ENCODE results near the gene TULP1.

- no peak for TF ChIP-seq EZH2phosphoT487 (IDR thresholded peaks at IDR 0.05; ENCODE audit: insufficient read depth, low read depth)
- TF ChIP-seq EZH2 (IDR thresholded peaks at IDR 0.05; ENCODE audit: insufficient read depth, poor library complexity, severe bottlenecking), result no peak
Observed at GRCh38 chr6:35498422-35499067, 14.2 kb downstream of the TULP1 start.
